ENCODE results near the gene LTA. TPM values are rescaled to one million over a fixed set of nuclear protein-coding genes. Genes with fewer than 3 reads are reported as not detected.

Gene LTA
- polyA plus RNA-seq, 1 of the 3 experiments (the other 2 are of a cell fraction), result not detected

DNA sequence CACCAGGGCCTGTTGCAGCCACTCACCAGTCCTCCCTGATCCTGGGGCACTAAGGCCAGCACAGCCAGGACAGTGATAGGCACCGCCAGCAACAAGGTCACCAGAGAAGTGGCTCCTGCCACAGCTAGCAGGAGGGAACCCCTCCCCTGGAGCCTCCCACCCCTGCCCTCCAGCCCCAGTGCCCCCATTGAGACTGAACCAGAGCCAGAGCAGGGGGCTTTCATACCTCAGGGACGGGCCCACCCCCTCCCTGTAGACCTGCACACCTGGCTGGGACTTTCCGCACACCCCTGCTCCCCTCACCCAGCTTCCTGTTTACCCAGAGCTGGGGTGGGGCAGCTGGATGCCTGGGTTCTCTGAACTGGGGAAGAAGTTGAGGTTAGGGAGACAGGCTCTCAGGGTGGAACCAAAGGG is 10.1 kb downstream of the LTA start, which contains the start of gene LTB:
Gene LTB (minus strand): TSS at position 195 of the 414 bp plus-strand sequence. CDS start 7 bp downstream, at position 188.
- ChIA-PET POLR2A (interaction anchor here (0.8 kb wide), 1 partner anchor 36 kb away, joined by 3 read pairs; the partner anchor contains the start of gene ATP6V1G2), CTCF (interaction anchor here (0.8 to 17.6 kb wide), 7 partner anchors 7 to 37 kb away, joined by 3 to 312 read pairs (median 19); partner anchors contain the start of genes ATP6V1G2, NCR3 and NFKBIL1)
- peak within 1 kb of the TSS; percentile 88 for H3K9ac ChIP-seq
- TF ChIP-seq FOXJ3 (CRISPR knock-in tag; IDR thresholded peaks at IDR 0.05) (no peak), ELF1 (IDR thresholded peaks at IDR 0.05) (no peak), RXRA (IDR thresholded peaks at IDR 0.05; ENCODE audit: borderline replicate concordance, low read depth) (no peak), SMC3 (IDR thresholded peaks at IDR 0.05; ENCODE audit: low read depth, low read length) (no peak), EZH2phosphoT487 (IDR thresholded peaks at IDR 0.05; ENCODE audit: borderline replicate concordance, low read depth) (no peak)
- H3K4me1 ChIP-seq (ENCODE audit: control insufficient read depth in 1 of 2, insufficient read depth in 2 of 2, low read depth in 1 of 2, low read length in 1 of 2), result peaks cover 0 to 11% of the 10 kb centered on the region in 2 experiments; a peak in 1 of 4 replicates
- 86% methylated on average over 1 of the region's 3 CpGs for WGBS (ENCODE audit: low lambda C conversion rate)
- DNase-seq, result no peak
- peak within 1 kb of the TSS; percentile 99 for H3K4me2 ChIP-seq
- H3F3A ChIP-seq (replicated peaks; ENCODE audit: insufficient read depth), result no peaks in the 10 kb centered on the region
- no peaks in the 10 kb centered on the region for H3K79me2 ChIP-seq (ENCODE audit: insufficient read depth)
- no peak within 1 kb of the TSS for H3K27ac ChIP-seq (ENCODE audit: low read depth in 2 of 2, low read length in 1 of 2)
- H3K4me3 ChIP-seq (ENCODE audit: low read depth in 2 of 2, low read length in 1 of 2), result peak within 1 kb of the TSS; percentile 63 to 96
- no peaks in the 10 kb centered on the region for H4K20me1 ChIP-seq (ENCODE audit: insufficient read depth)
- peak within 1 kb of the TSS; percentile 99 for H2AFZ ChIP-seq (ENCODE audit: low read depth)
- H3K36me3 ChIP-seq (replicated peaks in 1 of 2; ENCODE audit: control insufficient read depth in 1 of 2, insufficient read depth in 2 of 2, low read length in 1 of 2), result no peaks in the 10 kb centered on the region
- no peaks in the 10 kb centered on the region for H3K27me3 ChIP-seq (ENCODE audit: insufficient read depth)
- H3K9me2 ChIP-seq, result no peaks in the 10 kb centered on the region
- H3K9me3 ChIP-seq, result no peaks in the 10 kb centered on the region

DNA sequence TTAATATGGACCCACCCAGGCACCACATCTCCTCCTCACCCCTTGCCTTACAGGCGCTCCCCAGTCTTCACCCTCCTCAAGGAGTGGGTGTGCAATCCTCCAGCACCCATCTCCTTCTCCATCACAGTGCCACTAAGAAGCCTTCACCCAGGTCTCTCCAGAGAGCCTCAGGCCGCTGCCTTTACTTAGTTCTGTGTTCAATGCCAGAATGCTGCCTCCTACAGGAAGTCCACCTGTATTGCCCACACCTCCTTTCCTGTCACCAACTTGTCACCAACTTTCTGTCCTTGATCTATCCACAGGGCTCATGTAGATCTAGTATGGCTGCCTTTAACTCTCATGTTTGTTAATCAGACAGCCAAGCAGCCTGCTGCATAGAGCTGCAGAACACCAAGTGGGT is 13.4 kb downstream of the LTA start:
- no peak for TF ChIP-seq GABPA (IDR thresholded peaks at IDR 0.05; ENCODE audit: low read depth)
- TF ChIP-seq, protein P1, sequence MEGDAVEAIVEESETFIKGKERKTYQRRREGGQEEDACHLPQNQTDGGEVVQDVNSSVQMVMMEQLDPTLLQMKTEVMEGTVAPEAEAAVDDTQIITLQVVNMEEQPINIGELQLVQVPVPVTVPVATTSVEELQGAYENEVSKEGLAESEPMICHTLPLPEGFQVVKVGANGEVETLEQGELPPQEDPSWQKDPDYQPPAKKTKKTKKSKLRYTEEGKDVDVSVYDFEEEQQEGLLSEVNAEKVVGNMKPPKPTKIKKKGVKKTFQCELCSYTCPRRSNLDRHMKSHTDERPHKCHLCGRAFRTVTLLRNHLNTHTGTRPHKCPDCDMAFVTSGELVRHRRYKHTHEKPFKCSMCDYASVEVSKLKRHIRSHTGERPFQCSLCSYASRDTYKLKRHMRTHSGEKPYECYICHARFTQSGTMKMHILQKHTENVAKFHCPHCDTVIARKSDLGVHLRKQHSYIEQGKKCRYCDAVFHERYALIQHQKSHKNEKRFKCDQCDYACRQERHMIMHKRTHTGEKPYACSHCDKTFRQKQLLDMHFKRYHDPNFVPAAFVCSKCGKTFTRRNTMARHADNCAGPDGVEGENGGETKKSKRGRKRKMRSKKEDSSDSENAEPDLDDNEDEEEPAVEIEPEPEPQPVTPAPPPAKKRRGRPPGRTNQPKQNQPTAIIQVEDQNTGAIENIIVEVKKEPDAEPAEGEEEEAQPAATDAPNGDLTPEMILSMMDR (IDR thresholded peaks at IDR 0.05), result peak; percentile 47
- no peak for TF ChIP-seq SIN3A (IDR thresholded peaks at IDR 0.05; ENCODE audit: borderline replicate concordance, low read depth, low read length)
- TF ChIP-seq NRF1 (IDR thresholded peaks at IDR 0.05; ENCODE audit: low read depth, low read length), result no peak
- TF ChIP-seq FOXM1 (IDR thresholded peaks at IDR 0.05; ENCODE audit: low read depth), result no peak
- Histone ChIP-seq H2AFZ (ENCODE audit: low read depth) (no peak overlapping the region), H3K9ac (no peak overlapping the region), H4K20me1 (ENCODE audit: insufficient read depth) (no peaks in the 10 kb centered on the region), H3K4me1 (ENCODE audit: control insufficient read depth in 1 of 2, insufficient read depth in 2 of 2, low read depth in 1 of 2, low read length in 1 of 2) (peaks cover 0 to 8% of the 10 kb centered on the region in 2 experiments; a peak in 1 of 4 replicates), H3K79me2 (ENCODE audit: insufficient read depth) (no peaks in the 10 kb centered on the region), H3K27ac (ENCODE audit: low read depth in 2 of 2, low read length in 1 of 2) (no peak overlapping the region), H3K4me2 (no peak overlapping the region), H3K36me3 (replicated peaks in 1 of 2; ENCODE audit: control insufficient read depth in 1 of 2, insufficient read depth in 2 of 2, low read length in 1 of 2) (no peaks in the 10 kb centered on the region), H3K4me3 (ENCODE audit: low read depth in 2 of 2, low read length in 1 of 2) (no peak overlapping the region), H3K9me2 (no peaks in the 10 kb centered on the region), H3K27me3 (ENCODE audit: insufficient read depth) (no peaks in the 10 kb centered on the region), H3K9me3 (no peaks in the 10 kb centered on the region), H3F3A (replicated peaks; ENCODE audit: insufficient read depth) (no peaks in the 10 kb centered on the region)
- DNase-seq, result no peak
- CTCF ChIA-PET, result interaction anchor here (0.6 to 17.6 kb wide), 5 partner anchors 10 to 631 kb away, joined by 3 to 312 read pairs (median 4); partner anchors contain the start of genes ATP6V1G2, NFKBIL1 and TNF
- POLR2A ChIA-PET, result no interaction called here
- WGBS (ENCODE audit: low lambda C conversion rate), result 56% methylated on average over 2 of the region's 2 CpGs
